HG03159 (cell line): ENCODE results near the gene MOB4.
"Not testable (repeated sequence)": the region's sequence is repeated elsewhere in the genome, so short reads cannot be mapped to it uniquely, and the experiment has no call there.

Experiments
- ATAC-seq: cut with Tn5 transposase; IDR thresholded peaks from one replicate; pipeline ENCODE4 v1.9.1; 2021; ENCODE audit warnings: mild to moderate bottlenecking, moderate library complexity; ENCODE audit not compliant: unreplicated experiment

The MOB4 gene

DNA sequence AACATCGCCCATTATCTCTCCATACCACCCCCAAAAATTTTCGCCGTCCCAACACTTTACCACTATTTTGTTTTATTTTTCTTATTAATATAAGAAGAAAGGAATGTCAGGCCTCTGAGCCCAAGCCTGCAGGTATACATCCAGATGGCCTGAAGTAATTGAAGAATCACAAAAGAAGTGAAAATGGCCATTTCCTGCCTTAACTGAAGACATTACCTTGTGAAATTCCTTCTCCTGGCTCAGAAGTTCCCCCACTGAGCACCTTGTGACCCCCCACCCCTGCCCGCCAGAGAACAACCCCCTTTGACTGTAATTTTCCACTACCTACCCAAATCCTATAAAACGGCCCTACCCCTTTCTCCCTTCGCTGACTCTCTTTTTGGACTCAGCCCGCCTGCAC, 71.4 kb downstream of the MOB4 start:
- ATAC-seq: not testable (repeated sequence)

DNA sequence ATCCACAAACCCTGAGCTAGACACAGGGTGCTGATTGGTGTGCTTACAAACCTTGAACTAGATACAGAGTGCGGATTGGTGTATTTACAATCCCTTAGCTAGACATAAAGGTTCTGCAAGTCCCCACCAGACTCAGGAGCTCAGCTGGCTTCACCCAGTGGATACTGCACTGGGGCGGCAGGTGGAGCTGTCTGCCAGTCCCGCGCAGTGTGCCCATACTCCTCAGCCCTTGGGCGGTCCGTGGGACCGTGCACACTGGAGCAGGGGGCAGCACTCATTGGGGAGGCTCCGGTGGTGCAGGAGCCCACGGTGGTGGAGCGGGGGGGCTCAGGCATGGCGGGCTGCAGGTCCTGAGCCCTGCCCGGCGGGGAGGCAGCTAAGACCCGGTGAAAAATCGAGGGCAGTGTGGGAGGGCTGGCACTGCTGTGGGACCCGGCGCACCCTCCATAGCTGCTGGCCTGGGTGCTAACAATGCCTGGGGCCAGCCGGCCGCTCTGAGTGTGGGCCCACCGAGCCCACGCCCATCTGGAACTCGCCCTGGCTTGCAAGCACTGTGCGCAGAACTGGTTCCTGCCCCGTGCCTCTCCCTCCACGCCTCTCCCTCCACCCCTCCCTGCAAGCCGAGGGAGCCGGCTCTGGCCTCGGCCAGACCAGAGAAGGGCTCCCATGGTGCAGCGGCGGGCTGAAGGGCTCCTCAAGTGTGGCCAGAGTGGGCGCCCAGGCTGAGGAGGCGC, 75.6 kb downstream of the MOB4 start:
- ATAC-seq: no peak

DNA sequence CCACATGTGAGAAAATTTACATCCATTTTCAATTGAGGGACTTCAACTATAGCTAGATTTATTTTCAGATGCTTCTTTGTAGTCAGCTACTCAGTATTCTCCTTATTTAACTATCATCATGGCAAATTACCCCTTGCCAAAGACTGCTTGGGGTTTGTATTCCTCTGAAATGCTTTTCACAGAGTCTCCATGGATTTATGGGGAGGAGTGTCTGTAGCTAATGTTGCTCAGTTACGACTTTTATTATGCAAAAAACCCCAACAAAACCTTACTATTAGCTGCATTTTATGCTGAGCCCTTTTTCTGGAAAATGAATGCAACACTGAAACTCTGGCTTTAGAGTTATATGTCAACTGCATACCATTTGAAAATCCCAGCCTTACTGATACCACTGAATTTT, 80.9 kb downstream of the MOB4 start:
- ATAC-seq: no peak

GRCh38 chr2:197597166-197597565, 81.3 kb downstream of the MOB4 start:
- no peak for ATAC-seq

DNA sequence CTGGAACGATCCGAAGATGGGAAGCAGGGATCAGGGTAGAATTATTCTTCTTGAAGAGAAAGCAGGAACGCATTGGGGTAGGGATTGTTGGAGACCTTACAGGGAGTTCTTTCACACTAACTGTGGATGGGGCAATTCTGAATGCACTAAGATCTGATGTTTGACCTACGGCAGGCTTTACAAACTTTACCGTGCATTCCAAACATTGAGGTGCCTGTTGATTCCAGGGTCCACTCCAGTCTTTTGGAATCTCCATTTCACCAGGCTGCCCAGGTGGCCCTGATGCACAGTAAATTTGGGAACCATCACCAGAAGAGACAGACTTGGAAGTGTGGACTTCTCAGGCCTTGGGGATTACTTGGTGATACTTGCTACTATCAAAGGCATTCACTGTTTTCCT, 82.6 kb downstream of the MOB4 start:
- ATAC-seq: no peak

- peak; percentile 67 for ATAC-seq
These were observed 83.6 kb downstream of the MOB4 start for GRCh38 chr2:197599285-197599965.

- no peak for ATAC-seq
These were observed 84.4 kb downstream of the MOB4 start for GRCh38 chr2:197600306-197600705.

GRCh38 chr2:197601726-197602125, 85.9 kb downstream of the MOB4 start:
- no peak for ATAC-seq
